COLO829 (cell line): Measurements from ENCODE around the gene CEMP1.
"Not testable (repeated sequence)": the region's sequence is repeated elsewhere in the genome, so short reads cannot be mapped to it uniquely, and the experiment has no call there.

Experiments
- DNase-seq: peaks from one replicate; pipeline ENCODE4 v3.0.0; 2012; ENCODE audit warnings: low spot score

CEMP1 gene

GRCh38 chr16:2535625-2536013 lies 4.4 kb upstream of the CEMP1 start:
- no peak for DNase-seq

GRCh38 chr16:2534335-2534734 lies 3.1 kb upstream of the CEMP1 start:
- DNase-seq = not testable (repeated sequence)

- no peak for DNase-seq
Measured at GRCh38 chr16:2533912-2534311, 2.7 kb upstream of the CEMP1 start.

- not testable (repeated sequence) for DNase-seq
Measured at GRCh38 chr16:2533142-2533755, 2.0 kb upstream of the CEMP1 start.

- DNase-seq = no peak
Measured at GRCh38 chr16:2532494-2533141, 1.4 kb upstream of the CEMP1 start.

GRCh38 chr16:2531696-2532493 lies 687 bp upstream of the CEMP1 start:
- peak; percentile 96 for DNase-seq

GRCh38 chr16:2530629-2531318 lies 434 bp downstream of the CEMP1 start:
- DNase-seq = no peak

- no peak for DNase-seq
Measured at GRCh38 chr16:2529961-2530628, 1.1 kb downstream of the CEMP1 start.

GRCh38 chr16:2529061-2529931 lies 1.9 kb downstream of the CEMP1 start:
- no peak for DNase-seq

GRCh38 chr16:2528161-2529060 lies 2.8 kb downstream of the CEMP1 start:
- DNase-seq = no peak

- DNase-seq = no peak
Measured at GRCh38 chr16:2527784-2528100, 3.5 kb downstream of the CEMP1 start.

GRCh38 chr16:2527071-2527783 lies 4.0 kb downstream of the CEMP1 start:
- DNase-seq = no peak

GRCh38 chr16:2526135-2526534 lies 5.1 kb downstream of the CEMP1 start:
- DNase-seq = no peak

- DNase-seq = no peak
Measured at GRCh38 chr16:2524339-2524938, 6.8 kb downstream of the CEMP1 start.

GRCh38 chr16:2523801-2524231 lies 7.4 kb downstream of the CEMP1 start:
- no peak for DNase-seq

- DNase-seq = no peak
Measured at GRCh38 chr16:2520784-2521531, 10.2 kb downstream of the CEMP1 start.

GRCh38 chr16:2520097-2520783 lies 11.0 kb downstream of the CEMP1 start, which contains the start of gene AMDHD2:
TSS of gene AMDHD2 (plus strand) at chr16:2520371. CDS start at chr16:2520459, 88 bp downstream.
- DNase-seq = peak; percentile 92

GRCh38 chr16:2519711-2520080 lies 11.5 kb downstream of the CEMP1 start:
- no peak for DNase-seq
